Neural progenitor cell (in vitro differentiated cells): ENCODE results near the gene NEO1.

Experiments used
- EZH2 ChIP-seq: fragments of 200-600 bp; sonication (generic); IDR thresholded peaks from 2 replicates; pipeline ENCODE4 v1.6.1; 2017; ENCODE audit warnings: antibody characterized with exemption, mild to moderate bottlenecking, moderate library complexity
- TF ChIP-seq, protein P1 (sequence below): fragments of 200-600 bp; sonication (generic); IDR thresholded peaks from 2 replicates; pipeline ENCODE4 v1.5.1; 2017; ENCODE audit warnings: antibody characterized with exemption, mild to moderate bottlenecking

DNA sequence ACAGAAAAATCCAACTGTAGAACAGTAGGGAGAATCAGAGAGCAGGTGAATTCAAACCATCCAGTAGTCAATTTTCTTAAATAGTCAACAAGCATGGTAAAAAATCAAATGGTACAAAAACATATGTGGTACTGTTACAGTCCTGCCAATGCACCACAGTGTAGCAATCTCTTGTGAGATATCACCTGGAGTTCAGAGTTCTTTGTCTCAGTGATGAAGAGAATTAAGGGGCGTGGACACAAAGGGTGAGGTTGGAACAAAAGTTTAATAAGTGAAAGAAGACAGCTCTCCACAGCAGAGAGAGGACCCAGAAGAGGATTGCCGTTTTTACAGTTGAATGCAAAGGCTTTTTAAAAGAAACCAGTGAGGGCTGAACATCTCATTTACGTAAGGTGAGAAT lies 113.2 kb downstream of the NEO1 start:
- TF ChIP-seq, protein P1, sequence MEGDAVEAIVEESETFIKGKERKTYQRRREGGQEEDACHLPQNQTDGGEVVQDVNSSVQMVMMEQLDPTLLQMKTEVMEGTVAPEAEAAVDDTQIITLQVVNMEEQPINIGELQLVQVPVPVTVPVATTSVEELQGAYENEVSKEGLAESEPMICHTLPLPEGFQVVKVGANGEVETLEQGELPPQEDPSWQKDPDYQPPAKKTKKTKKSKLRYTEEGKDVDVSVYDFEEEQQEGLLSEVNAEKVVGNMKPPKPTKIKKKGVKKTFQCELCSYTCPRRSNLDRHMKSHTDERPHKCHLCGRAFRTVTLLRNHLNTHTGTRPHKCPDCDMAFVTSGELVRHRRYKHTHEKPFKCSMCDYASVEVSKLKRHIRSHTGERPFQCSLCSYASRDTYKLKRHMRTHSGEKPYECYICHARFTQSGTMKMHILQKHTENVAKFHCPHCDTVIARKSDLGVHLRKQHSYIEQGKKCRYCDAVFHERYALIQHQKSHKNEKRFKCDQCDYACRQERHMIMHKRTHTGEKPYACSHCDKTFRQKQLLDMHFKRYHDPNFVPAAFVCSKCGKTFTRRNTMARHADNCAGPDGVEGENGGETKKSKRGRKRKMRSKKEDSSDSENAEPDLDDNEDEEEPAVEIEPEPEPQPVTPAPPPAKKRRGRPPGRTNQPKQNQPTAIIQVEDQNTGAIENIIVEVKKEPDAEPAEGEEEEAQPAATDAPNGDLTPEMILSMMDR, result no peak
- no peak for TF ChIP-seq EZH2
